Stimulated activated CD4-positive, alpha-beta T cell treated with anti-CD3 and anti-CD28 coated beads, Interleukin-2, amount 100 ng/mL, for 48 hours (primary cell): ENCODE data around the gene PRKCE.

ENCODE experiments used
- DNase-seq, 2 donors: peaks; one replicate each; pipeline ENCODE4 v3.0.0-alpha.2; 2020

Gene PRKCE

DNA sequence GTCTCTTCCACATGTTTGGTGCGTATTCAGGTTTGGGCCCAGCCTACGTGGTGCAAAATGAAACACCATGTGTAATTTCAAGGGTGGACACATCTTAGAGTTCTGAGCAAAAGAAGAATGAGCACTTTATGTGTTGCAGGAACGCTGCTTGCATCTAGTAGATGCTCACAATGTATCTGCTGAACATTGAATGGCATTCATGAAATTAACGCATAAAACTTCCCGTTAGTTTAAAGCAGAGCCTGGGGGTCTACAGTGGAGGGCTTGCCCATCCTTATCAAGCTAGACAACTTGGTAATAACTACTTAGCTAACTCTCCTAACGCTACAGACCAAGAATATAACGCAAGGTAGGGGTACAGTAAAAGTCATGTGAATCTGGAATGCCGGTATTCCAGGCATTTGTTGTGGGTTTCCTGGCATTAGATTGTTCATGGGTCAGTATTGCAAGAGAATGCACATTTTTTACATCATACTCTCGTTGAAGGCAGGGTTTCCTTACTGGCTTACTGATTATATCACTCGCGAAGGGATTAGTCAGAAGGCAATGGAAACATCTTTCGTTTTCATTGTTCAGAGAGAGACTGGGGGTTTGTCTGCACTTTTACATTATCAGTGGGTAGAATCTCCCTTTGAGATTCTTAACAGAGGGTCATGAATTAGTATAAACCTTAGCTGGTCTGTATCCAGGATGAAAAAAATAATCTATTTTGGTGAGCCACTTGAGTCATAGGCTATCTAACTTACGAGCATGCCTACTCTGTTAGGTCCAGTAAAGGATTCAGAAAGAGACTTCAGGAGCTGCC is 416.2 kb downstream of the PRKCE start:
- DNase-seq = no peak

- no peak for DNase-seq
These were observed 417.2 kb downstream of the PRKCE start for GRCh38 chr2:46068636-46069035.

GRCh38 chr2:46071074-46071473 is 419.6 kb downstream of the PRKCE start:
- no peak for DNase-seq

DNA sequence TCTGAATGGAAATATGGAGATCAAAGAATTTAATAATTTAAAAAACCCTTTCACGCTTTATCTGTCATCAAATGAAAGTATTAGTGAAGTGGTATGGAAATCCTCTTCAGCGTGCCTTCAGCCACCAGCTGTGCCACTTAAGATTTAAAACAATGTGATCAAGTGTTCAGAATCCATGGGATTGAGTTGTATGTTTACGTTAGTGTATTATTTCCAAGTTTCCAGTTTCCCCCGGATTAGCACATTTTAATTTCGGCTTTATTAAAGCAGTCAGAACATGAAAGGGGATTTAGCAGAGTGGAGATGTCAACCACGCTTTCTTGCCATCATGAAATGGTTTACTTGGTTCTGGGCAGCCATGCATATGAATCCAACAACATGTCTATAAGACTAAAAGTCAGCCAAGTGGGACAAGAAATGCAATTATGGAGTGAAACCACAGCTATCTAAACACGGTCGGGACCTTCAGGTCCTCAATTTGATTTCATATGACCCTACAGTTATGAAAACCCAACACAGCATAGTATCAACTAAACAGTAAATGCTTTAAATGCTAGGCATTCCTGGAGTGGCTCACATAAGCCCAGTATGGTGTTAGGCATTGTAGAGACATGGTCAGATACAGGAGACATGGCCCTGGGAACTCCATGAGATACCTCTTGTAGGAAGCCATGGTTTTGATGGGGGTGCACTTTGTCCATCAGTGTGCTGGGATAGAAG is 420.8 kb downstream of the PRKCE start:
- DNase-seq = no peak

DNA sequence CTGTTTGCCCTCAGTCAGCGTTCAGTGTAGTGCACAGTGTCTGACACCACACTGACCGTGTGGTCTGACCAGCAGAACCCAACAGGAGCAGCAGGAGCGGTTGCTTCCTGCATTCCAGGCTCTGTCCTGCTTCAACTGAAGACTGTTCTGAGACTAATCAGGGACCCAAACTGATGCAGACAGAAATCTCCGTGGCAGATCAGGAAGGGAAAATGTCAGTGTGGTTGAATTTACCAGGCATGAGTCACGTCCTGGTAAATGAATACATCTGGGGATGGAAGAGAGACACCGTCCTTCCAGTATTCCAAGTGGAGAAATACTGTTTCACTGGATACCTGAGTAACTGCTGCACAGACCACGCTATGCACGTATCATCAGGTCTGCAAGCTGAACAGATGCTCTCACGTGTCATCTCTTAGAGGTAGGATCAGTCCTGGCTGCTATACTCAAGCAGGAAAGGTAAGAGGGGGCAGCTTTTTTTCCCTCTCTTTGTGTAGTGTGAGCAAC is 422.1 kb downstream of the PRKCE start:
- DNase-seq = no peak

DNA sequence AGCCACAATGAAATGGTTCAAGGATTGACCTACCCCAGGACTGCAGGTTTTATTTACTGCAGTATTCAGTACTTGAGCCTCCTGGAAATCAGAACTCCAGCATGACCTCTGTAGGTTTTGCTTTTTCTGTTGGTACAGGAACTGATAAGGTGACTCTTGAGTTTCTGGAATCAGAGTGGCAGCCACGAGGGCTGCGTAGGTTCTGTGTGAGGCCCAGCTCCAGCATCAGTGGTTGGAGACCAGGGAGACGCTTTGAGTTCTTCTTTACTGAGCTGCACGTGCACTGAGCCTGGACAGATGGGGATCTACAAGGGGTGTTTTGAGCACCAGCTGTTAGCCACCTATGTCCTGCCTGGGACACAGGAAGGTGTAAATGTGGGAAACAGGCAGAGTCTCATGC is 423.0 kb downstream of the PRKCE start:
- DNase-seq = no peak

DNA sequence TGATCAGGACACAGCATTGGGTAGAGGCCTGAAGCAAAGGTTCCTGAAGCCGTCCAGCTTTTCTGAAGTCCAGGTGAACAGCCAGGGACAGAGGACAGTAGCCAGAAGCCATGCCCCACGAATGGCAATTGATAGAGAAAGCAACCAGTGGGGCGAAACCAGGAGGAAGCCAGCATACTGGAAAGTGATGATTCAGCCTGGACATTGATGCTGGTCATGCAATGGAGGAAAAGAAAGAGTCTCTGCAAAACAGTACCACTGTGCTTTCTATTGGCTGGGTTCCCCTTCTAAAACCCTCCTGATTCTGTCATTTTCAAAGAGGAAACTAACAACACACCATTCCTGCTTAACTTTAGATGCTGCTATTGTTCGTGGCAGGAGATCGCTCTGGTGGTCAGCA is 424.4 kb downstream of the PRKCE start:
- no peak for DNase-seq

GRCh38 chr2:46076251-46076650 is 424.8 kb downstream of the PRKCE start:
- DNase-seq = no peak

GRCh38 chr2:46076875-46077274 is 425.4 kb downstream of the PRKCE start:
- DNase-seq = no peak

DNA sequence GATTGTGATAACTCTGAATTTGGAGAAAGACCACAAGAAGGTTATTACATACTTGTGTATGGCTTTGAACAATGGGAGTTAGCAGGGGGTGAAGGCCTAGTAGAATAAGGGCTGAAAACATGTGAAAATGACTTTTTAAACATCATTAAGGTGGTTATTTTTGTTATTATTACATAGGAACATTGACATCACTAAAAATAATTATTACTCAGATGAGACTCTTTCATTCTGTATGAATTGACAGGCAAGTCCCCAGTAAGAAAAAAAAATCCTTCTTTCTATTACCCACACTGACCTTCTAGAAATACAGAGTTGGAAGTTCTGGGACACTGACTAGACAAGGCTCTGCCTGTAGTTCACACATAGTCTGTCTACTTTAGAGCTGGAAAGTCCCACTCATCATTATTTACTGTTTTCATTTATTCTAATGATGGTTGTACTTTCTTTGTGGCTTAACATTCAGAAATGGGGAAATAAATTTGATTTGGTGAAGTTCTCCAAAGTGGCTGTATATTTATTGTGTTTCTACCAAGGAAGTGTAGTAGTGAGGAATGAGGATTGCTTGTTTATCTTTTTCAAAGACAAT is 426.1 kb downstream of the PRKCE start:
- DNase-seq = no peak

DNA sequence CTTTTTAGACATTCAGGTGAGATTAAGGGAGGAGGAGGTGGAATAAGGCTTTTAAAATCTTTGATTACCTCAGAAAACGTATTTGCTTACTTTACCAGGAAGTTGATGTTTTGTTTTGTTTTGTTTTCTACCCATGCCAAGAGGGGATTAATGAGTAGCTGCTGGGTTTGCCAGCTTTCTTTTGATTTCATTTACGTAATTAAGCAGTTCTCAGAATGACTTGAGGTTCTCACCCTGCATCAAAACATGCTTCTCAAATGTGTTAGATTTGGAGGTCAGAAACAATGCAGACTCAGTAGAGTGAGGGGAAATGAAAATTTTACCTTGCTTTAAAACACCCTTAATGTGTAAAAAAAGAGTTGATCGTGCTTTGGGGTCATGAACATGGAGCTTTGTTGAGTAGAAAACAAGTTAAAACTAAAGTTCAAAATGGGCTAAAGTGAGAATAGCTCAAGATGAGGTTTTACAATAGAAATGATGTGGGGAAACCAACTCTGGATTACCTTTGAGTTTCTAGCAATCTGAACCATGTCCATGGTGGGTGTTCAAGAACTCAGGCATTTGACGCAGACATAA is 428.6 kb downstream of the PRKCE start:
- DNase-seq = no peak

GRCh38 chr2:46082531-46083485 is 431.3 kb downstream of the PRKCE start:
- no peak for DNase-seq

DNA sequence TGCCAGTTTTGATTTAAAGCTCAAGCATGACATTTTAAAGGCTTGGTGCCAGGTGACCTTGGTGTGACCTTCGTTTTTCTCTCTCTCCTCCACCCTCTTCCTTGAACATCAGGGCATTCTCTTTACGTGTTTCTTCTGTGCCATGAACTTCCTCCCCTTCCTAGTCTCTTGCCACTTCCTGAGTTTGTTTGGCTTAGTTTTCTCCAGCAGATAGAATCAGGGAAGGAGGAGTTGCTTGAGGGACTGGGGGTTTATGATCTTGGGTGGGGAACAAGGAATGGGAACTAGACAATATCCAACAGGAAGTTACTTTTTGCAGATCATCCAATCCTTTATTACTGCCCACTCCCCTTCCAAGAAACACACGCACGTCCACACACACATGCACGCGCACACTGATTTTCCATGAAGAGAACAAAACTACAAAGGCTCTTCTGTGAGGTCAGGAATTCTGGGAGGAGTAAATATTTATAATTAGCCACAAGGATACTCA is 435.1 kb downstream of the PRKCE start:
- no peak for DNase-seq

DNA sequence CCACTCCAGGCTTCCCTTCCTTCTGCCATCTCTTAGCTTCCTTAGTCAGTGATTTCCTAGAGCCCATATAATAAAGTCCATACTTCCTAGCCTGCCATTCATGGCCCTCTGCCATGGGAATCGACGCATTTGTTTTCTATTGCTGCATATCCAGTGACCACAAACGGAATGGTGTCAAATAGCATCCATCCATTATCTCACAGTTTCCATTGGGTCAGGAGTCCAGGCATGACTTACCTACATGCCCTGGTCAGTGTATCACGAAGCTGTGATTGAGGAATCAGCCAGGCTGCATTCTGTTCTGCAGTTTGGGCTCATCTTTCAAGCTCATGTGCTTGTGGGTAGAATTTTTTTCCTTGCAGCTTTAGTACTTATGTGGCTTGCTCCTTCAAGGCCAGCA is 436.0 kb downstream of the PRKCE start:
- DNase-seq = no peak

- DNase-seq = no peak
These were observed 439.5 kb downstream of the PRKCE start for GRCh38 chr2:46091004-46091403.

GRCh38 chr2:46091961-46092667 is 440.6 kb downstream of the PRKCE start:
- DNase-seq = no peak

- DNase-seq = no peak
These were observed 443.2 kb downstream of the PRKCE start for GRCh38 chr2:46094689-46095088.

- DNase-seq = no peak
These were observed 444.4 kb downstream of the PRKCE start for GRCh38 chr2:46095830-46096229.

DNA sequence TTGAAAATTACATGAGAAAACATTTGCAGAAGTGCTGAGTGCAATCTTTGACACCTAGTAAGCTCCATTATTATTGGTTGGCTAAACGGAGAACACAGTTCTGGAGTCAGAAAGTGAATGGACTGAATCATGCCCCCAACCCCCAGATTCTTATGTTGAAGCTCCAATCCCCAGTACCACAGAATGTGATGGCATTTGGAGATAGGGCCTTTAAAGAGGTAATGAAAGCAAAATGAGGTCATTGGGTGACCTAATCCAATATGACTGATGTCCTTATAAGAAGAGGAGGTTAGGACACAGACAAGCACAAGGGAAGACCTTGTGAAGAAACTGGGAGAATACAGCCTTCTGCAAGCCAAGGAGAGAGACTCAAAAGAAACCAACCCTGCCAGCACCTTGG is 444.8 kb downstream of the PRKCE start:
- no peak for DNase-seq

GRCh38 chr2:46097714-46098480 is 446.4 kb downstream of the PRKCE start:
- no peak for DNase-seq

DNA sequence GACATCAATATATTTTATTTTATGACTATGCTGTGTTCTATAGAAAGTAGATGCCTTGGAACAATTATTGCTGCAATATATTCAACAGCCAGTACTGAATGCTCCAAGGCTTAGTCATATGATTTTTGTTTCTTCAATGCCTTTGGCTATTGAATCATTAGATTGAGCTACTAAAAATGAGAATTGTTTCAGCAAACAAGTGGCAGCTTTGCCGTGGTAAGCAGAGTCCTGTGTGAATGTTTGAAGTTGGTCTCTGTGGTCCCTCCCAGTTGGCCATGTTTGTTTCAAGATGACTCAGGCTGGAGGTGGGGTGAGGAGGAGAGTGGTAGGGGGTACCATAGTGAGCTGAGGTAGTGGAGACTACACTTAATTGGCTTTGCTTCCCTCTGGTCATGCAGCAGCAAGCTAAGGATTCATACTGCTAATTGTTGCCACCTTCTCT is 447.2 kb downstream of the PRKCE start:
- peak in 1 of 2 donors; percentile 3 for DNase-seq
